GM23338 (cell line): Measurements from ENCODE around the gene NOXA1.

Source experiments
- CTCF ChIP-seq, 2 experiments: fragments of 200-600 bp in 1 of 2; sonication (generic) in 1 of 2; conservative IDR thresholded peaks; 2 replicates each; pipeline versions ENCODE4 v1.5.1 to v1.6.1; 2016 to 2017; ENCODE audit warnings: antibody characterized with exemption in 2 of 2, low read depth in 2 of 2, mild to moderate bottlenecking in 2 of 2, moderate library complexity in 1 of 2
- ETS1 ChIP-seq: IDR thresholded peaks from 2 replicates; pipeline ENCODE4 v1.6.1; 2016; ENCODE audit warnings: antibody characterized with exemption
- EZH2 ChIP-seq: fragments of 200-600 bp; sonication (generic); IDR thresholded peaks from one replicate; pipeline ENCODE4 v1.8.0; 2017; ENCODE audit warnings: antibody characterized with exemption, mild to moderate bottlenecking, low read depth; ENCODE audit not compliant: unreplicated experiment
- EZH2phosphoT487 ChIP-seq: fragments of 200-600 bp; sonication (generic); IDR thresholded peaks from one replicate; pipeline ENCODE4 v1.8.1; 2018; ENCODE audit warnings: antibody characterized with exemption; ENCODE audit not compliant: unreplicated experiment
- JUNB ChIP-seq: IDR thresholded peaks from one replicate; pipeline ENCODE4 v1.6.1; 2016; ENCODE audit warnings: antibody characterized with exemption; ENCODE audit not compliant: unreplicated experiment
- NANOG ChIP-seq: IDR thresholded peaks from 2 replicates; pipeline ENCODE4 v1.6.1; 2016; ENCODE audit warnings: antibody characterized with exemption, borderline replicate concordance
- POLR2AphosphoS5 ChIP-seq: IDR thresholded peaks from 2 replicates; pipeline ENCODE4 v1.6.1; 2016; ENCODE audit warnings: antibody characterized with exemption, low read depth
- ZNF462 ChIP-seq: fragments of 250-450 bp; sonication (Bioruptor Pico); IDR thresholded peaks from 2 replicates; pipeline ENCODE4 v1.5.0; 2020; ENCODE audit warnings: mild to moderate bottlenecking, moderate library complexity

- TF ChIP-seq JUNB (no peak), CTCF (conservative IDR thresholded peaks at IDR 0.05; ENCODE audit: low read depth in 2 of 2) (no peak), ZNF462 (CRISPR knock-in tag) (no peak), POLR2AphosphoS5 (no peak), NANOG (no peak), EZH2 (no peak), EZH2phosphoT487 (no peak), ETS1 (no peak)
Measured at GRCh38 chr9:137426018-137426681, 3.0 kb downstream of the NOXA1 start.
